Inflammatory macrophage treated with lipopolysaccharide for 1 hour (primary cell): ENCODE data around the gene RPAP3.
"Not testable (repeated sequence)": the region's sequence is repeated elsewhere in the genome, so short reads cannot be mapped to it uniquely, and the experiment has no call there.

Experiments used
- DNase-seq, 2 donors: peaks; one replicate each; pipeline ENCODE4 v3.0.0-alpha.2; 2020 to 2022

RPAP3 gene

DNA sequence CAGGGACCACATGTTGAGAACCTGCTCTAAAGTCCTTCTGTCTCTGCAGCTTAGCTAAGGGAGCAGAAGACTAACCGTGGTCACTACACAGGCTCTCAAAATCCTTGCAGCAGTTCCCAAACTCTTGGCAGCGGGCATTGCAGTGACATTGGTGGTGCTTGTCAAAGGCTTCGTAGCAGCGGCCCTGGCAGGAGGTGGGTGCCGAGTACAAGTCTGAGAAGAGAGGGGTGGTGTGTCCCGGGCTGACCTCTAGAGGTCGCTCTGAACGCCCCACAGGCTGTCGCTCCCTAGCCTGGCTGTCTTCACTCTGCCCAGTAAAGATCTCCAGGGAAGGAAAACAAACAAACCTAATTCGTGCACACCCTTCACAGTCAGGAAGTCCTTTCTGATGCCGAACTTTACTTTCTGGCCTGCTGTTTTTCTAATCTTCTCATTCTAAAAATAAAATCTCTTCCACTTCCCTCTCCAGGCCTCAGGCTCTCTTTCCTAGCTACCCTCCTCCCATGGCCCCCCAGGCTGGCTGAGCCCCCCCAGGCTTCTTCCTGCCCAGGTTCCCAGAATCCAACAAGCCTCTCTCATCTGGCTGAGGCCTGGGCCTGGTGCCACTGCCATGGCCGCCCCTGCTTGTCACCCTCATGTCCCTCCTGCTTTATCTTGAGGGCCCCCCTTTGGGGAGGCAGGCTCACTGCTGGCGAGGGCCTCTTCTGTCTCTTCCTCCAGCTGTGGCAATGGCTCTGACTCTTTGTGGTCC, 11.8 kb upstream of the RPAP3 start:
- DNase-seq: peak; percentile 44 to 65

DNA sequence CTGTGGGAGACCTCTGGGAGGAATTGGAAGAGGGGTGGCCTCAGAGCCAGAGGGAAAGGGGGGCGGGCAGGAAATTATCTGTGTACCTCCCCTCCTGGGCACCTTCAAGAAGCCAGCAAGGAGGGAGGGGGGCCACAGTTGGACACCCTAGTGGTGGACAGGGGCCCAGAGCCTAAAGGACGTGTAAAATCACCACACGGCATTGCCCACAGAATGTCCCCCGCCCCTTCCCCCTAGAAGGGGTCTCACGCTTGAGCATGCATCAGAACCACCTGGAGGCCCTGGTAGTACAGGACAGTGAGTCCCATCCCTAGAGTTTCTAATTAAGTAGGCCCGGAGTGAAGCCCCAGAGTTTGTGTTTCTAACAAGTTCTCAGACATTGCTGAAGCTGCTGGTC, 11.2 kb upstream of the RPAP3 start:
- no peak for DNase-seq

DNA sequence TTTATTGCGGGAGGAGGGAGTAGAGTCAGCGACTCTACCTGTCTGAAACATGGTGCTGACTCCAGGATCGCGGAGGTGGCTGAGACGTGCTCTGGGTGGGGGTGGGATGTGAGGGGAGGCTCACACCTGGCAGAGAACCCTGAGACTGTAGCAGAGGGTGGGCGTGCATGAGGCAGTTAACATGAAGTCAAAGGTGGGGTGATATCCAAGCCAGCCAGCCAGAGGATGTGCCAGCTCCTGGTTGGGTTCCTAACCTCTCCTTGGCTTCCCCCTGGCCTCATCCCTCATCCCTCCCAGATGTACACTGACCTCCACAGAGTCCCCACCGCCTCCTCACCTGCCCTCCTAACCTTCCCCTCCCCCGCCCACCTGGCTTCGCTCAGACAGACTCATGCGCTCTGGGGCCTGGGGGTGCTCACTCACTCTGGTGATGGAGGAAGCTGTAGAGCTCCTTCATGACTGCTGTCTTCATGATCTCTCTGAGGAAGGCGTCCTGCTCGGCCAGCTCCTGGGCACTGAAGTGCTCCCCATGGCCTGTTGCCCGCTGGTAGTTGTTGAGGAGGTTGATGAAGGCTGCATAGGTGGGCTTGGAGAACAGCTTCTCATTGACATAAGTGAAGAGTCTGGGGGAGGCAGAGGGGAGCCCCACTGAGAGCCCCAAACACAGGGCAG, 10.2 kb upstream of the RPAP3 start:
- no peak for DNase-seq

GRCh38 chr12:47715393-47715876, 9.6 kb upstream of the RPAP3 start:
- DNase-seq: peak; percentile 75 to 93

DNA sequence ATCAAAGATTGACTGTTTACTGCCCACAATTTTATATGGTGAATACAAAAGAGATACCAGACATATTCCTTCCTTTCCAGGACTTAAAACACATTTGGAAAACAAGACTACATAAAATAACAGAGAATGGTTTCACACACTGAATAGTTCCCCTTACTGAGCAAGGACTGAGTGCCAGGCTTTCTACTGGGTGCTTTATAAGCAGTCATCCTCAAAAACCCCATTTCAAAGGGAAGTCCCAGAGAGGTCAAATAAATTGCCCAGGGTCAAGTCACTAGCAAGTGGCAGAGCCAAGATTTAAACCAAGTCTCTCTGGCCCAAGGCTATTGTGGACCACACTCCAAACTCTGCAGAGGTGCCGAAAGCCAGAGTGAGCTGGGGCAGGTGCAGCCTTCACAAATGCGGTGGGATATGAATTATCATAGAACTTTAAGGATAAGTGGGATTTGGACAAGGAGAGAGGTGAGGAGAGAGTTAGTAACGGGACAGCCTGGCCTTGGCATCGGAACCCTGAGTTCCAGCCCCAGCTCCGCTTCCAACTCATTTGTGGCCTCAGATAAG, 9.1 kb upstream of the RPAP3 start:
- peak; percentile 82 to 84 for DNase-seq

GRCh38 chr12:47712171-47712570, 6.3 kb upstream of the RPAP3 start:
- DNase-seq: no peak

DNA sequence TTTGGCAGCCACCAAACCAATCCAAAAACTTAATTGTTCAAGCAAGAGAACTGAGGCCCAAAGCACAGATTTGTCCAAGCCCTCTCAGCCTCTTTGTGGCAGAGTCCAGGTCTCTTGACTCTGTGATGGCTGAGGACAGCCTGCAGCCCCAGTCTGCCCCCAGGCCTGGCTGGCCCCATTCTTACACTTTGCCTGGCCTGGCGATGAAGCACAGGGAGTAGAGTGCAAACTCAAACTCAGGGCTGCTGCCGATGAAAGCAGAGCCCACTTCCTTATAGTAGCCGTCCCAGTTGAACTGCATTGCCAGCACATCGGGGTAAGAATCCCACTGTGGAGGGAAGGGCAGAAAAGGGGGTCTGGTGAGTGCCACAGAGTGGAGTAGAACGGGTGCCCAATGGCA, 5.6 kb upstream of the RPAP3 start:
- DNase-seq: no peak

- peak; percentile 58 to 64 for DNase-seq
Observed at GRCh38 chr12:47710278-47710677, 4.4 kb upstream of the RPAP3 start.

DNA sequence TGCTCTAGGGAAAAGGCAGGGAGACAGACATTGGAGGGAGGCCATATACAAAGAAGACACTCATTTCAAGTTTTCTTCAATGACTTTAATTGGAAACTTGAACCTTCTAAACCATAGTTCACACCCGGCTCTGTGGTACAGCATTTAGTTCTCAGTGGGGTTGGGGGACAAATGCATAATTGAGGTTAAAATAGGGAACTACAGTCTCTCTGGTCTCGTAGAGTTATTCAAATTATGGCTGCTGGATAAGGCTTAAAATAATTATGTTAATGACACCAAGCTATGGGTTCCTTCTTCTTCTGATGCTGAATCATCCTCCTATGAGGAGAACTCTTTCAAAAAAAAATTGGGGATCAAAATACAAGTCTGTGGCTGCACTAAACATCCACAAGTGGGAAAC, 3.8 kb upstream of the RPAP3 start:
- no peak for DNase-seq

GRCh38 chr12:47709237-47709636, 3.4 kb upstream of the RPAP3 start:
- no peak for DNase-seq

DNA sequence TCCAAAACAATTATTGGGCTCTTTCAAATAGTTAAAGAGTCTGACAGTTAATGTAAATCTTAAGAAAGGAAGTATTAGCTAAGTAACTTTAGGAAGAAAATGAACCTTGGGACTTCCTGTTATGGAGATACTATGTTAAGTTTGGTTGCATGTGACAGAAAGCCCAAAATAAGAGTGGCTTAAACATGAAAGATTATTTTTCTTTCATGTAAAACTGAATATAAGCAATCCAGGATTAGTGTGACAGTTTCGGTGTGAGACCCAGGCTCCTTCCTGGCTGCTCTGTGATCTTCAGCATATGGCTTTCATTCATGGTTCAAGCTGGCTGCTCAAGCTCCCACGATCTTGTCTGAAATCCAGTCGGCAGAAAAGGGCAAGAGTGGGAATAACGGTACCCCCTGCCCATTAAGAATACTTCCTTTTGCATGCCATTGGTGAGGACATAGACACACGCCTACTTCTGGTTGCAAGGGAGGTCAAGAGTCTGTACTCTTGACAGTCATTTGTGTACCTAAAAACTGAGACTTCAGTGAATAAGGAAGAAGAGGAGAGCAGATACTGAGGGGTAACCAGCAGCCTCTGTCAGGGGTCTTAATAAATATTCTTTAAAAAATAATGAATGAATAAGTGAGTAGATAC, 2.2 kb upstream of the RPAP3 start:
- no peak for DNase-seq

DNA sequence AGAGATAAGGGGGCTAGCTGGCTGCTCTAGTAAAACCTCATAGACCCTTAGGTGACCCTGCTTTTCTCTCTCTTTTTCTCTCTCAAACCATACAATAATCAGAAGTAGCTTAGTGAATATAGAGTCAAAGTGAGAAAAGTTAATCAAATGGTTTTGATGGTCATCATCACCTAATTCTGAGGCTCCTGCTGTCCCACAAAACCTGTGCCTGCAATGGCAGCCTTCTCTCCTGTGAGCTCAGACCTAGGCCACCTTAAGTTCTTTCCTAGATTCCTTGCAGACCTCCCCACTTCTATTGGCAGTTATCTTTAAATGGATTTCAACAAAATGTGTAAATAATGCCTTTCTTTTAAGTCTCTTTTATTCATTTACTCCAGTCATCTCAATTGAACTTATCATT, 1.5 kb upstream of the RPAP3 start:
- no peak for DNase-seq

- no peak for DNase-seq
Observed at GRCh38 chr12:47705229-47705565, 633 bp downstream of the RPAP3 start.

DNA sequence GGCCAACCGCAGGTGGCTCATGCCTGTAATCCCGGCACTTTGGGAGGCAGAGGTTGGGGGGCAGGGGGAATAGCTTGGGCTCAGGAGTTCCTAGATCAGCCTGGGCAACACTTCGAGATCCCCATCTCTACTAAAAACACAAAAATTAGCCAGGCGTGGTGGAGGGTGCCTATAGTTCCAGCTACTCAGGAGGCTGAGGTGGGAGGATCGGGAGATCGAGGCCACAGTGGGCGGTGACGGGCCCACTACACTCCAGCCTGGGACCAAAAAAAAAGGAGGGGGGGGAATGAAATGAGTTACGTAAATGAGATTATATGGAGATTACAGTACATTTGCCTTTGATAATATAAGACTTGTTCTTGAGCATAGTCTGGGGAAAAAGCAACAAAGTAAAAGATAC, 1.1 kb downstream of the RPAP3 start:
- DNase-seq: no peak

GRCh38 chr12:47700263-47700662, 5.6 kb downstream of the RPAP3 start:
- DNase-seq: no peak

GRCh38 chr12:47698631-47699030, 7.2 kb downstream of the RPAP3 start:
- DNase-seq: no peak

GRCh38 chr12:47698055-47698454, 7.8 kb downstream of the RPAP3 start:
- DNase-seq: peak; percentile 38

GRCh38 chr12:47689215-47689614, 16.6 kb downstream of the RPAP3 start:
- DNase-seq: no peak

GRCh38 chr12:47687636-47688035, 18.2 kb downstream of the RPAP3 start:
- DNase-seq: no peak

GRCh38 chr12:47686645-47687240, 19.1 kb downstream of the RPAP3 start:
- DNase-seq: peak; percentile 25 to 54

GRCh38 chr12:47679785-47680184, 26.0 kb downstream of the RPAP3 start:
- no peak for DNase-seq

GRCh38 chr12:47672068-47672467, 33.8 kb downstream of the RPAP3 start:
- no peak for DNase-seq

DNA sequence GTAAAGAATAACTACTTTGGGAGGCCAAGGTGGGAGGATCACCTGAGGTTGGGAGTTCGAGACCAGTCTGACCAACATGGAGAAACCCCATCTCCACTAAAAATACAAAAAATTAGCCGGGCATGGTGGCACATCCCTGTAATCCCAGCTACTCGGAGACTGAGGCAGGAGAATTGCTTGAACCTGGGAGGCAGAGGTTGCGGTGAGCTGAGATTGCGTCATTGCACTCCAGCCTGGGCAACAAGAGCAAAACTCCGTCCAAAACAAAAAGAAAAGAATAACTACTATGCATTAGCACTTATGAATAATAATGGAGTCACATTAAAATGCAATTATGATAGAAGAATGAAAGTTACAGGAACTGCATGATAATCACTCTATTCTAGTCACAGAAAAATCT, 37.9 kb downstream of the RPAP3 start:
- DNase-seq: not testable (repeated sequence)
